Left cardiac atrium (tissue), 4 donors: ENCODE measurements around the gene TNRC6B. TPM values are rescaled to one million over a fixed set of nuclear protein-coding genes. Genes with fewer than 3 reads are reported as not detected.
"Not testable (repeated sequence)": the region's sequence is repeated elsewhere in the genome, so short reads cannot be mapped to it uniquely, and the experiment has no call there.

Experiments
- ATAC-seq, 2 donors: fragments of 200-7000 bp; cut with Tn5 transposase; one replicate each; pipeline ENCODE4 v1.9.1; 2020; ENCODE audit warnings: mild to moderate bottlenecking in 2 of 2, moderate library complexity in 2 of 2
- DNase-seq: peaks from one replicate; pipeline ENCODE4 v3.0.0-alpha.2; 2020
- intact Hi-C, 2 donors: fragments of 100-400 bp; cut with DNase I; formaldehyde crosslinking; loops; one replicate each; pipeline versions ENCODE4 v1.14.1 to v1.15.1; 2022 to 2023
- long read RNA-seq: library from polyadenylated mRNA; unstranded; transcript quantifications from one replicate; pipeline ENCODE4 v2.0.0, GENCODE V29; 2021
- total RNA-seq, 2 donors: library from RNA; stranded (reverse); fragmentation: NEBNext Ultra II Directional; extraction: Animal tissue kit (Norgen Biotek cat#: 25700); gene quantifications; one replicate each; pipeline ENCODE4 v1.2.1, GENCODE V29; 2021
- donor health status: DM: no; HTN: yes; CAD: no.
- donor health status: DM: no; HTN: yes; CAD: no; lungs with severe emphysema.
- donor health status: DM: yes; HTN: yes; CAD: no.
- donor health status: Dilated cardiomyopathy.

The TNRC6B gene
- total RNA-seq = 10 to 100 TPM; 30.6 to 39.8 TPM
- long read RNA-seq, partial matches to known transcripts = 1 of 4 reads
- long read RNA-seq, other reads (novel, unspliced or antisense) = 3 of 4 reads

DNA sequence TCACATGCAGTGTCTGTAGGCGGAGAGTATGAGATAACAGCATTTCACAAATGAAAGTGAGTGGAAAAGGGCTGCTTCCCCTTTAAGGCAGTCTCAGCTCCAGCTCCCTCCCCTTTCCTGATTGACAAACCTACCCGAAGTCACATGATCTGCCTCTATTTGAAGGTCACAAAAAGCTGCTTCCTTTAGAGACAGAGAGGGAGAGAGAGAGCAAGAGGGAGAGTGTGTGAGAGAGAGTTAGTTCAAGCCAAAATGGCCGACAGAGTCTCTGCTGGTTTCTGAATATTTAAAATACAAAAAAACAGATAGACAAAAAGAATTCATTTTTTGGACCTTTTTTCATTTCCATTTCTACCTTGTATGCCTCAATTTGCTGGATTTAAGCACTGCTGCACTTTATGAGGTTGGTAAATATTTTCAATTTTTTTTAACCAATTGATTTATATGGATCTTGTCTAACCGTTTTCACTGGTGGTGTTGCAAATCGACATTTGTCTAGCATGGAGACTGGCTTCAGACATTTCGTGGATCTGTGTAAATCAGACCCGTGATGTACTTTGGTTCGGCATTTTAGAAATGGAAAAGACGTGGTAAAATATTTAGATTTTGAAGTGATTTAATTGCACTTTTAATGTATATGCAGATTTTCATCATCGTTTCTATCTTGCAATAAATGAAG is at the start of gene TNRC6B:
TNRC6B (plus strand) TSS at position 188 of the 679 bp plus-strand sequence; CDS start at position 399, 211 bp downstream.
- intact Hi-C loops = no loop called here
- peak; percentile 98 for ATAC-seq
- peak; percentile 72 for DNase-seq

GRCh38 chr22:40128989-40129388 is 48.7 kb upstream of the TNRC6B start:
- intact Hi-C loops = no loop called here
- ATAC-seq (peak; percentile 37 to 38), DNase-seq (no peak)

DNA sequence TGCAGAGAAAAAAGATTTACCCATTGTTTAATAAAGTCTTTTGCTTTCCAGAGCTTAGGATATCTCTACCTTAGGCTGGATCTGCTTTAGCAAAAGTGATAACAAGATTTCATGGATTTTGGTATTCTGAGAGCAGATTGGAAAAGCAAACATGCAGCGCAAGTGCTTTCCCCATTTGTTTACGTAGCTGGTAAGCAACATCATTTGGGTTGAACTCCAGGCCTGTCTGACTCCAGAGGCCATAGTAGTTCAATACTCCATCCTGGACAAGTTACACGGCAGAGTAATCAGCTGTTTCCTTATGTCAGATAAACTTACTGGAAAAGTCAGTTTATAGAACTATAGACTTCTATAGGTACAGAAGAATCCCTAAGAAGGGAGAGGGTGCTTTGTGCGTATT is 40.6 kb upstream of the TNRC6B start:
- ATAC-seq (no peak), DNase-seq (no peak)
- intact Hi-C loops = no loop called here

DNA sequence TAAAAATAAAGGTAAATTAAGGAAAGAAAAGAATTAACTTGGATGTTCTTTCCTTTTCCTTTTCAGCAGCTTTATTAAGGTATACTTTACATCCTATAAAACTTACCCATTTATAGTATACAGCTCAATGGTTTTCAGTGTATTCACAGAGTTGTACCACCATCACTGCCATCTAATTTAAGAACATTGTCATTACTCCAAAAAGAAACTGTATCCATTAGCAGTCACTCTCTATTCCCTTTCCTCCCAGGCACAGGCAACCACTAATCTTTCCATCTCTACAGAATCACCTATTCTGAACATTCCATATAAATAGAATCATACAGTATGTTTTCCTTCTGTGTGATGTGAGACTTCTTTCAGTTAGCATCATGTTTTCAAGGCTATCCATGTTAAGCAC is 38.9 kb upstream of the TNRC6B start:
- intact Hi-C loops = no loop called here
- DNase-seq (no peak), ATAC-seq (no peak)

- no peak for DNase-seq
- ATAC-seq = no peak
- intact Hi-C loops = no loop called here
Measured at GRCh38 chr22:40147388-40148176, 30.1 kb upstream of the TNRC6B start.

GRCh38 chr22:40153192-40153591 is 24.5 kb upstream of the TNRC6B start:
- intact Hi-C loops = no loop called here
- no peak for ATAC-seq
- DNase-seq = no peak

DNA sequence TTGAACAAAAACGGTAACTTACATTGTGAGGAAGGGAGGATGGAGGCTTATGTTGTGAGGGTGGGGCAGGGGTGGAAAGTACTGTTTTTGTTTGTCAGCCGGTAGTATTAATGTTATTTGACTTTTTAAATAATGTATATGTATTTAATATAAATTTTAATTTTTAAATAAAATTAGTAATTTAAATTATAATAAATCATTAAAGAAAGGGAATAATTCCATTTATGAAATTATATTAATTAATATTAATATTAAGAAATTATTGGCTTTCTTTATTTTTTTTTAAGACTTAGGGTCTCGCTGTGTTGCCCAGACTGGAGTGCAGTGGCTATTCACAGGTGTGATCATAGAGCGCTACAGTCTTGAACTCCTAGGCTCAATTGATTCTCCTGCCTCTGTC is 24.0 kb upstream of the TNRC6B start:
- DNase-seq = no peak
- no peak for ATAC-seq
- intact Hi-C loops = no loop called here

GRCh38 chr22:40156001-40156516 is 21.7 kb upstream of the TNRC6B start:
- DNase-seq = no peak
- intact Hi-C loops = no loop called here
- ATAC-seq = peak in 1 of 2 donors; percentile 85

DNA sequence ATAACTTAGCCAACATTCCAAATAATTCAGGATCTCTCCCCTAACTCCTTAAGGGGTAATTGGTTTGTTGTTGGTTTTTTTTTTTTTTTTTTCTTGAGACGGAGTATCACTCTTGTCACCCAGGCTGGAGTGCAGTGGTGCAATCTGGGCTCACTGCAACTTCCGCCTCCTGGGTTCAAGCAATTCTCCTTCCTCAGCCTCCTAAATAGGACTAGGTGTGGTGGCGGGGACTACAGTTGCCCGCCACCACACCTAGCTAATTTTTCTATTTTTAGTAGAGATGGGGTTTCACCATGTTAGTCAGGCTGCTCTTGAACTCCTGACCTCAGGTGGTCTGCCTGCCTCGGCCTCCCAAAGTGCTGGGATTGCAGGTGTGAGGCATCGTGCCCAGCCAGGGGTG is 21.0 kb upstream of the TNRC6B start:
- ATAC-seq, intact Hi-C loops, DNase-seq: not testable (repeated sequence)

DNA sequence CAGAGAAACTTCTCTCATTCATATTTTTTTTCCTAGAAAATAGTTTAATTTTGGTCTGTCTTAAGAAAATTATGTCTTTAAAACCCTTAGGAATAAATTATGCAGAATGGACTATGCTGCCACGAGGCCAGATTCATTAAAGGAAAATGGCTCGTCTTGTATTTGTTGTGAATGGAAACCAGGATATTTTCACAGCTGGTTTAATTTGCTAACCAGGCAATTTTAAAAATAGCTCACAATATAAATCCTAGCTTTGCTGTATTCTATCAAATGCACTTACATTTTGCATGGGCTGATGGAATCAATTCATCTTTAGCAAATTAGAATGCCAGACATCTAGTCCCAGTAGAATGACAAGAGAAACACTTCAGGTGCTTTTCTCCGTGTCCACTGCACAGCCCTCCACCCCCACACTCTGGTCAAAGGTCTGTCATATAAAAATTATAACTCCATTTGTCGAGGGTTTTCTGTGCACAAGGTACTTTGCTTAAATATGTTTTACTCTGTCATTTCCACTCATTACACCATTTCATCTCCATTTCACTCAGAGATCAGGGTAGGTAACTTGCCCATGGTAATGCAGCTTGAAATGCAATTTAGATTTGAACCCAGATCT is 20.3 kb upstream of the TNRC6B start:
- intact Hi-C loops = no loop called here

DNA sequence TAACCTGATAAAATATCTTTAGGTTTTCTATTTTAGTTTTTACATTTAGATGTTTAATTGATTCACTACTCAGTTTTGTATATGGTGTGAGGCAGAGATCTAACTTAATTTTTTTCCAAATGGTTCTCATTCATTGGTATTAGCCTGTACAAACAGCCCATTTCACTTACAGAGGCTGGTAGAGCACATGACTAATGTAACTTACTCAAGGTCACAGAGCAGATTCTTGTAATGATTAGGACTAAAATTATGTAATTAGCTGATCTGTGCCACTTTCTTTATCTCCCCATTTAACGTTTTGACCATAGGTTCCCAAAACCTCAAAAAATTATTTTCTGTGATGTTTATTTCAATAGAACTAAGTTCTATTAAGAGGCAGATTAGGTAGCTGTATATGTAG is 16.5 kb upstream of the TNRC6B start:
- DNase-seq (no peak), ATAC-seq (no peak)
- intact Hi-C loops = no loop called here

More for the DNA sequence above, 20.3 kb upstream of the TNRC6B start:
- ATAC-seq (no peak), DNase-seq (no peak)

GRCh38 chr22:40165537-40165936 is 12.2 kb upstream of the TNRC6B start:
- intact Hi-C loops, DNase-seq, ATAC-seq: not testable (repeated sequence)

DNA sequence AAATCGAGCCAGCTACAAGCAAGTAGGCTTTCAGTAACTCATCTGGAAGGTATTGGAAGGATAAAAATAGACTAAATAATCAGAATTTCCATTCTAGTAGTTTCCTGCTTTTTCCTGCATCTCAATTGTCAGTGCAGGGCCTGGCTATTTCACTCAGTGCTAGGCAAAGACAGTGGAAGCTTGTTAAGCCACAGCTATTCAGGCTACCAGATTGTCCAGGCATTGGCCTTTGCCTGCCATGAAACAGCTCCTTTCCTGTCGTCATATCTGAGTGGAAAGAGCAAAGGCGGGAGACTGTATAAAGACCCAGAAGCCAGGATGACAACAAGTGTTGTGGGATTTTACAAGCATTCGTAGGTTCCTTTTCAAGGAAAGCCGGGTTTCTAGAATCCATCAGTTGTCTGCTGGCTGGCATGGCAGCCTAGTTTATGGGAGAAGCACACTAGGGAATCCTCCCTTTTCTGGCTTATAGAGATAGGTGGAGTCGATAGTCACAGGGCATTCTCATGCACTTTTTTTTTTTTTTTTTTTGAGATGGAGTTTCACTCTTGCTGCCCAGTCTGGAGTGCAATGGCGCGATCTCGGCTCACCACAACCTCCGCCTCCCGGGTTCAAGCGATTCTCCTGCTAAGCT is 2.0 kb upstream of the TNRC6B start:
- DNase-seq (no peak), ATAC-seq (no peak)
- intact Hi-C loops = no loop called here

DNA sequence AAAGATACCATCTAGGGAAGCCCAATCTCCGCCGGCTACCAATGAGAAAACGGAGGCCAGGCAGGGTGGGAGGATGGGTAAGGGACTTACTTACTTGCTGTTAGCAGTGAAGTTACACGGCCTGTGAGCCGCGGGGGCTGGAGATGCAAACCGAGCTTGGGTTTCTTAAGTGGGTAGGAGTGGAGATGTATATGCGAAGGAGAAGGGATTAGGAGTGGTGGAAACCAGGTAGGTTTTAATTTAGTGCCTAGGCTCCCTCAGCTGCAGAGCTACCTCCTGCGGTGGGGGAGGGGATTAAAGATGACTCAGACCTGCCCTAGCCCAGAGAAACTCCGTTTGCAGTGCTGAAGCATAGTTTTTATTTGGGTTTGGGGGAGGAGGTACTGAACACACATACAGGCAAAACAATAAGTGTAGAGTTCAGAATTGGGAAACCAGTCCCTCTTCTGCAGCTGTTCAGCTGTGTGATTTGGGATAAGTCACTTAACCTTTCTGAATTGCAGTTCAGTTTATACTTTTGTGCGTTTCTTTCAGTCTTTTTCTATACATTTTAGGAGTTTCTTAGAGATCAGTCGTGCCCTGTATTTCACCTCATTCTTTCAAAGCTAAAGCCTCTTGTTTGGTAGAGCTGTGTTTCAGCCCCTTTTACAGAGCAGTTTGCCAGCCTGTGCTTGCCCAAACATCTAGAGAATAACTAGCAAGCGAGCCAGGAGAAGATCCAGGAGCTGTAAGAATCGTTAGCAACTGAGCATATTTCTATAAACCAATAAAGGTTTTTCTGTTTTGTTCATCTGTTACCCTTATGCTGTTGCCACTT is 596 bp upstream of the TNRC6B start:
- DNase-seq (peak; percentile 36), ATAC-seq (peak; percentile 13 to 72)
- intact Hi-C loops = no loop called here

- ATAC-seq (peak; percentile 41 to 42), DNase-seq (no peak)
- intact Hi-C loops = no loop called here
Measured at GRCh38 chr22:40178417-40179409, 988 bp downstream of the TNRC6B start.

DNA sequence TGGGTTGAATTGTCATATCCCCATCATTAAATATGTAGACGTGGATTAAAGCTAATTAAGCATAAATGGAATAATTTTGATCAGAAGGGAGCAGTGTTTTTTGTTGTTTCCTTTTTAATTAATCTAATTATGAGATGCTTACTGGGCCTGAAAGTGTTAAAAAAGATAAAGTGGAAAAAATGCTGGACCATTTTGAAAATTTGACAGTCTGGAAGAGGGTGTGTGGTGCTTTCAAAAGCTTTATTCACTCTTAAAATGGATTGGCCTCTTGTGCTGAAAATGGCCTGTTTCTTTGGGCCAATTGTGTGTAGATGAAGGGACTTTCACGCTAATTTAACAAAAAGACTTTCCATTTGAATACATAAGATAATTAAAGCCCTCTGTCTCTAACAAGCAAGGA is 1.8 kb downstream of the TNRC6B start:
- DNase-seq (no peak), ATAC-seq (no peak)
- intact Hi-C loops = no loop called here

DNA sequence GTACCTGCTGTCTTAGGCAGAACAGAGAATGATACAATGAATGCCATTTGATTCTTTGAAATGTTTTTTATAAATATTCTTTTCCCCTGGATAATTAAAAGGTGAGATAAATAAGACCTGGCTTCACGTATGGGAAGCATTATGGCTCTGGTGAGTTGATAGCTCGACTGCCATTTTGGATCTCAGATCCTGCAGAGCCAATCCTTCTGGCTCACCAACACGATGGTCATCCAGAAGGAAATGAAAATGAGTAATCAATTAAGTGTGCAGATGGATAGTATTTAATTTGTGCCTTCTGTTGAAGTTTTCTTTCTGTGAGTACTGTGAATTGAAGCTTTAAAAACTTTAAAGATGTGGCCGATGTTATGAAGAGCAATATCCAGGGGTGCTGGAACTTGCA is 2.7 kb downstream of the TNRC6B start:
- intact Hi-C loops = no loop called here
- ATAC-seq = no peak

More for the DNA sequence above, 2.7 kb downstream of the TNRC6B start:
- no peak for DNase-seq
